GM18951 (cell line): ENCODE results near the gene ZEB1.

Source experiments
- POLR2A ChIP-seq: IDR thresholded peaks from 4 replicates; pipeline ENCODE4 v1.6.1; 2011; ENCODE audit warnings: mild to moderate bottlenecking; ENCODE audit not compliant: insufficient read length, insufficient read depth; ENCODE audit errors: extremely low read depth
- in situ Hi-C: fragments of 300-500 bp; cut with MboI; formaldehyde crosslinking; loops from one replicate; pipeline ENCODE4 v1.12.0; 2022; ENCODE audit warnings: low sequenced_read_pairs, mixed read lengths, inconsistent platforms; ENCODE audit not compliant: unreplicated experiment

ZEB1 gene

GRCh38 chr10:31456468-31456867, 137.5 kb downstream of the ZEB1 start:
- in situ Hi-C loops = no loop called here
- no peak for TF ChIP-seq POLR2A

GRCh38 chr10:31457858-31458257, 138.8 kb downstream of the ZEB1 start:
- TF ChIP-seq POLR2A = no peak
- in situ Hi-C loops = no loop called here

- in situ Hi-C loops = no loop called here
- no peak for TF ChIP-seq POLR2A
Observed at GRCh38 chr10:31458974-31459373, 140.0 kb downstream of the ZEB1 start.

- TF ChIP-seq POLR2A = no peak
- in situ Hi-C loops = no loop called here
Observed at GRCh38 chr10:31460242-31460641, 141.2 kb downstream of the ZEB1 start.

GRCh38 chr10:31464552-31464951, 145.5 kb downstream of the ZEB1 start:
- TF ChIP-seq POLR2A = no peak
- in situ Hi-C loops = no loop called here

- in situ Hi-C loops = no loop called here
- TF ChIP-seq POLR2A = no peak
Observed at GRCh38 chr10:31466313-31466712, 147.3 kb downstream of the ZEB1 start.

- in situ Hi-C loops = no loop called here
- TF ChIP-seq POLR2A = no peak
Observed at GRCh38 chr10:31467791-31468535, 148.9 kb downstream of the ZEB1 start.

GRCh38 chr10:31468536-31468859, 149.5 kb downstream of the ZEB1 start:
- in situ Hi-C loops = no loop called here

GRCh38 chr10:31475519-31475918, 156.5 kb downstream of the ZEB1 start:
- in situ Hi-C loops = loop anchor here (25.0 kb wide), 1 partner anchor 688 kb away; no protein-coding TSS in a partner anchor
- no peak for TF ChIP-seq POLR2A

More at GRCh38 chr10:31468536-31468859, 149.5 kb downstream of the ZEB1 start:
- no peak for TF ChIP-seq POLR2A

GRCh38 chr10:31476088-31476487, 157.1 kb downstream of the ZEB1 start:
- in situ Hi-C loops = loop anchor here (25.0 kb wide), 1 partner anchor 689 kb away; no protein-coding TSS in a partner anchor
- TF ChIP-seq POLR2A = no peak

GRCh38 chr10:31477584-31477983, 158.6 kb downstream of the ZEB1 start:
- TF ChIP-seq POLR2A = no peak
- in situ Hi-C loops = loop anchor here (25.0 kb wide), 1 partner anchor 690 kb away; no protein-coding TSS in a partner anchor

- in situ Hi-C loops = loop anchor here (25.0 kb wide), 1 partner anchor 692 kb away; no protein-coding TSS in a partner anchor
- no peak for TF ChIP-seq POLR2A
Observed at GRCh38 chr10:31479752-31480151, 160.7 kb downstream of the ZEB1 start.

- TF ChIP-seq POLR2A = no peak
- in situ Hi-C loops = loop anchor here (25.0 kb wide), 1 partner anchor 696 kb away; no protein-coding TSS in a partner anchor
Observed at GRCh38 chr10:31483546-31483945, 164.5 kb downstream of the ZEB1 start.

GRCh38 chr10:31484431-31485135, 165.6 kb downstream of the ZEB1 start:
- no peak for TF ChIP-seq POLR2A
- in situ Hi-C loops = loop anchor here (25.0 kb wide), 1 partner anchor 697 kb away; no protein-coding TSS in a partner anchor
